K562 (cell line): ENCODE data around the gene IPO13. TPM values are rescaled to one million over a fixed set of nuclear protein-coding genes. Genes with fewer than 3 reads are reported as not detected.

Experiments
- ATAC-seq: fragments of 200-7000 bp; cut with Tn5 transposase; 3 replicates; pipeline ENCODE4 v1.9.1; 2020; ENCODE audit warnings: moderate library complexity
- BruUV-seq: library from RNA; stranded (reverse); fragments of 400-500 nt; replicated peaks from 2 replicates; lab custom pipeline; 2021; lab: Mats Ljungman, UMichigan
- CTCF ChIA-PET: fragments of 300-600 bp; formaldehyde crosslinking; extraction: SDS; loops from one replicate; lab custom pipeline; 2021; ENCODE audit warnings: low intra/inter-chr PET ratio; lab: Yijun Ruan, JAX
- POLR2A ChIA-PET: fragments of 300-600, 350-650 bp; sonication (Branson Sonifier 250); formaldehyde crosslinking; extraction: SDS; loops from one replicate; lab custom pipeline; 2021; ENCODE audit warnings: antibody characterized with exemption, inconsistent platforms; lab: Yijun Ruan, JAX
- DNase-seq, 4 experiments: peaks; one replicate each; pipeline versions ENCODE4 v3.0.0 to v3.0.0-alpha.2; 2011 to 2018; ENCODE audit warnings: low spot score in 3 of 4, mixed read lengths in 3 of 4; ENCODE audit errors: extremely low read depth in 1 of 4
- FAIRE-seq: peaks from 2 replicates; lab custom pipeline; 2011; peaks lifted over from hg19 to GRCh38; lab: Jason Lieb, UNC
- H2AFZ ChIP-seq: 2 replicates; pipeline ENCODE4 v1.6.0; 2011; ENCODE audit warnings: low read depth, low read length, control low read depth, inconsistent platforms
- H3K27ac ChIP-seq: fragments of 200-600 bp; 3 replicates; pipeline ENCODE4 v1.8.0; 2011; ENCODE audit warnings: low read depth, mild to moderate bottlenecking, control low read depth, inconsistent platforms, low read length, moderate library complexity, mixed read lengths; ENCODE audit errors: extremely low read depth
- H3K27me3 ChIP-seq, 2 experiments: fragments of 300-600 bp in 1 of 2; 2 replicates in 1 of 2; 3 replicates in 1 of 2; pipeline versions ENCODE4 v1.6.0 to v1.8.0; 2011; ENCODE audit warnings: inconsistent platforms in 2 of 2, low read length in 2 of 2, mild to moderate bottlenecking in 1 of 2, mixed read lengths in 1 of 2, moderate library complexity in 1 of 2; ENCODE audit not compliant: control insufficient read depth in 2 of 2, insufficient read depth in 2 of 2
- H3K36me3 ChIP-seq: fragments of 300-600 bp; 3 replicates; pipeline ENCODE4 v1.8.0; 2011; ENCODE audit warnings: mild to moderate bottlenecking, low read length, inconsistent platforms; ENCODE audit not compliant: control insufficient read depth, insufficient read depth
- H3K4me1 ChIP-seq, 2 experiments: fragments of 200-600 bp in 1 of 2; replicated peaks in 1 of 2; 2 replicates in 1 of 2; 3 replicates in 1 of 2; pipeline versions ENCODE4 v1.5.1 to v1.8.0; 2011; ENCODE audit warnings: inconsistent platforms in 2 of 2, low read length in 2 of 2, mild to moderate bottlenecking in 1 of 2, mixed read lengths in 1 of 2, moderate library complexity in 1 of 2; ENCODE audit not compliant: control insufficient read depth in 2 of 2, insufficient read depth in 2 of 2
- H3K4me2 ChIP-seq: 2 replicates; pipeline ENCODE4 v1.6.1; 2011; ENCODE audit warnings: low read length, control low read depth, inconsistent platforms, mixed read lengths; ENCODE audit not compliant: insufficient read depth
- H3K4me3 ChIP-seq: fragments of 200-600 bp; sonication (generic), shearing (Covaris generic); 2 replicates; pipeline ENCODE4 v1.5.1; 2016; ENCODE audit warnings: control low read depth, inconsistent platforms
- H3K79me2 ChIP-seq: fragments of 200-600 bp; 3 replicates; pipeline ENCODE4 v1.8.0; 2011; ENCODE audit warnings: low read length, inconsistent platforms; ENCODE audit not compliant: control insufficient read depth, insufficient read depth
- H3K9ac ChIP-seq, 2 experiments: 2 replicates each; pipeline versions ENCODE4 v1.6.0 to v1.6.1; 2011; ENCODE audit warnings: low read depth in 2 of 2, low read length in 2 of 2, control low read depth in 1 of 2, inconsistent platforms in 1 of 2, mild to moderate bottlenecking in 1 of 2, mixed read lengths in 1 of 2; ENCODE audit not compliant: insufficient read depth in 1 of 2
- H3K9me1 ChIP-seq: one replicate; pipeline ENCODE4 v1.6.0; 2011; ENCODE audit warnings: inconsistent platforms, mild to moderate bottlenecking, low read length, moderate library complexity; ENCODE audit not compliant: control insufficient read depth, insufficient read depth
- H3K9me3 ChIP-seq: replicated peaks from 2 replicates; pipeline ENCODE4 v1.5.1; 2011; ENCODE audit warnings: low read depth, low read length, inconsistent platforms; ENCODE audit not compliant: control insufficient read depth, insufficient read depth
- H4K20me1 ChIP-seq: replicated peaks from 2 replicates; pipeline ENCODE4 v1.6.1; 2011; ENCODE audit warnings: low read length, inconsistent platforms, mixed read lengths; ENCODE audit not compliant: control insufficient read depth, insufficient read depth
- CREB5 ChIP-seq: fragments of 250-450 bp; sonication (Bioruptor Pico); IDR thresholded peaks from 2 replicates; pipeline ENCODE4 v1.5.0; 2020; ENCODE audit warnings: mild to moderate bottlenecking
- KLF6 ChIP-seq: fragments of 250-450 bp; sonication (Bioruptor Pico); IDR thresholded peaks from 2 replicates; pipeline ENCODE4 v1.4.0; 2020; ENCODE audit warnings: mild to moderate bottlenecking, moderate library complexity, borderline replicate concordance
- LARP7 ChIP-seq: fragments of 450-650 bp; IDR thresholded peaks from 2 replicates; pipeline ENCODE4 v1.6.1; 2016
- MYBL2 ChIP-seq, 2 experiments: fragments of 450-650 bp in 1 of 2; sonication (generic) in 1 of 2; formaldehyde crosslinking in 1 of 2; IDR thresholded peaks; 2 replicates each; pipeline versions ENCODE4 v1.6.1 to v1.8.1; 2017 to 2022; ENCODE audit warnings: borderline replicate concordance in 1 of 2, inconsistent platforms in 1 of 2, low read depth in 1 of 2, mild to moderate bottlenecking in 1 of 2, missing genetic modification reagents in 1 of 2, moderate library complexity in 1 of 2
- POLR2B ChIP-seq: fragments of 450-650 bp; IDR thresholded peaks from 2 replicates; pipeline ENCODE4 v1.6.1; 2018; ENCODE audit warnings: low read depth; ENCODE audit not compliant: partially characterized antibody
- POLR2H ChIP-seq: IDR thresholded peaks from 2 replicates; pipeline ENCODE4 v1.6.1; 2016; ENCODE audit warnings: missing genetic modification characterization, low read depth, mild to moderate bottlenecking, control low read depth, missing compliant biosample characterization, moderate library complexity
- SIN3A ChIP-seq, 2 experiments: fragments of 150-350 bp in 1 of 2; IDR thresholded peaks; 2 replicates each; pipeline ENCODE4 v1.6.1; 2011 to 2016; ENCODE audit warnings: borderline replicate concordance in 2 of 2, low read depth in 2 of 2, low read length in 2 of 2, mild to moderate bottlenecking in 2 of 2, moderate library complexity in 2 of 2; ENCODE audit not compliant: control insufficient read depth in 1 of 2
- ZKSCAN3 ChIP-seq: fragments of 250-450 bp; sonication (Bioruptor Pico); IDR thresholded peaks from 2 replicates; pipeline ENCODE4 v1.4.0; 2020
- ZNF764 ChIP-seq: fragments of 250-450 bp; sonication (Bioruptor Pico); IDR thresholded peaks from 2 replicates; pipeline ENCODE4 v1.4.0; 2020; ENCODE audit warnings: low read depth, mild to moderate bottlenecking, moderate library complexity
- WGBS: fragments of 100-300 bp; shearing (Covaris generic); methylation state at CpG from one replicate; pipeline ENCODE4 v1.1.6; 2016; ENCODE audit warnings: low coverage, mixed read lengths; ENCODE audit not compliant: insufficient coverage; ENCODE audit errors: missing lambda C conversion rate; 5-methylcytosine and 5-hydroxymethylcytosine counted together
- in situ Hi-C: fragments of 300-500 bp; cut with MboI; formaldehyde crosslinking; loops from 4 replicates; pipeline ENCODE4 v1.15.0; 2018; ENCODE audit warnings: inconsistent platforms, mixed read lengths
- intact Hi-C: fragments of 100-400 bp; cut with micrococcal nuclease; formaldehyde crosslinking; loops from 2 replicates; pipeline ENCODE4 v1.14.2; 2022
- polyA plus RNA-seq, 8 experiments: library from polyadenylated mRNA; depleted of rRNA in 4 of 8; stranded (reverse) in 5 of 8; unstranded in 3 of 8; fragments of >200 nt; fragmentation: Nextera tagmentation in 2 of 8; fragmentation: Illumina TruSeq in 1 of 8; extraction: Ambion mirVana in 2 of 8; extraction: Trizol in 1 of 8; gene quantifications; 2 replicates each; pipeline versions ENCODE4 v1.2.1 to v1.2.3, GENCODE V29; 2011 to 2014; ENCODE audit warnings: inconsistent platforms in 1 of 8, missing spikeins in 1 of 8
- total RNA-seq, 7 experiments: library from RNA; depleted of rRNA in 6 of 7; stranded (reverse); fragments of >200 nt in 6 of 7; fragmentation: Illumina TruSeq in 2 of 7; extraction: Trizol in 2 of 7; gene quantifications; 2 replicates each; pipeline versions ENCODE4 v1.2.1 to v1.2.3, GENCODE V29; 2011 to 2021; ENCODE audit warnings: low replicate concordance in 1 of 7

The IPO13 gene
- total and polyA plus RNA-seq, 9 of the 15 experiments (the other 6 are each of a cell fraction or from before 2014, with no cell fraction given) = 7.0 to 30.8 (median 16.2) TPM

GRCh38 chr1:43970502-43970901 lies 23.8 kb downstream of the IPO13 start:
- peaks cover 10 to 36% of the 10 kb centered on the region in 2 experiments; a peak in 4 of 5 replicates for H3K4me1 ChIP-seq
- ChIA-PET CTCF (no interaction called here), POLR2A (interaction anchor here (0.5 to 1.4 kb wide), 5 partner anchors 8 to 561 kb away, joined by 3 to 7 read pairs (median 3); no protein-coding TSS in a partner anchor)
- H4K20me1 ChIP-seq = peaks cover 1% of the 10 kb centered on the region; the same call in 1 of the 2 replicates
- peak overlapping the region; percentile 71 for H3K27ac ChIP-seq
- no TSS peak for BruUV-seq
- TF ChIP-seq POLR2B (no peak), ZKSCAN3 (CRISPR knock-in tag) (no peak), ZNF764 (CRISPR knock-in tag) (no peak), POLR2H (tag) (no peak), MYBL2 (IDR thresholded peaks at IDR 0.05; ENCODE audit: low read depth) (no peak), MYBL2 (CRISPR knock-in tag; IDR thresholded peaks at IDR 0.05; ENCODE audit: borderline replicate concordance) (no peak), KLF6 (CRISPR knock-in tag) (no peak), SIN3A (IDR thresholded peaks at IDR 0.05; ENCODE audit: borderline replicate concordance in 2 of 2, control insufficient read depth in 1 of 2, low read depth in 2 of 2, low read length in 2 of 2) (peak in 1 of 2 experiments; percentile 17; a peak in 1 of 4 replicates), LARP7 (no peak), CREB5 (CRISPR knock-in tag) (no peak)
- peak overlapping the region; percentile 81 to 99 for H3K9ac ChIP-seq
- H3K9me1 ChIP-seq = peaks cover 4% of the 10 kb centered on the region
- H3K9me3 ChIP-seq = no peaks in the 10 kb centered on the region
- H3K36me3 ChIP-seq = peaks cover 36% of the 10 kb centered on the region
- H3K4me3 ChIP-seq = peak overlapping the region; percentile 100
- WGBS = 4% methylated on average over 5 of the region's 5 CpGs
- H3K27me3 ChIP-seq = no peaks in the 10 kb centered on the region
- H3K4me2 ChIP-seq = peak overlapping the region; percentile 98
- FAIRE-seq (no peak), DNase-seq (no peak), ATAC-seq (no peak)
- H3K79me2 ChIP-seq = peaks cover 24% of the 10 kb centered on the region
- intact Hi-C loops (no loop called here), in situ Hi-C loops (no loop called here)
- peak overlapping the region; percentile 87; the same call in 1 of the 2 replicates for H2AFZ ChIP-seq
